GM23338 (cell line): ENCODE results near the gene DDX59. TPM values are rescaled to one million over a fixed set of nuclear protein-coding genes. Genes with fewer than 3 reads are reported as not detected.

Source experiments
- ATAC-seq: fragments of 200-7000 bp; cut with Tn5 transposase; 3 replicates; pipeline ENCODE4 v1.9.1; 2020
- DNase-seq: peaks from one replicate; pipeline ENCODE4 v3.0.0-alpha.2; 2015; ENCODE audit warnings: low spot score
- H2AFZ ChIP-seq: fragments of 200-600 bp; sonication (generic); 2 replicates; pipeline ENCODE4 v1.8.0; 2016; ENCODE audit warnings: antibody characterized with exemption, mild to moderate bottlenecking, moderate library complexity
- H3F3A ChIP-seq: fragments of 200-600 bp; sonication (generic); replicated peaks from 2 replicates; pipeline ENCODE4 v1.8.0; 2017; ENCODE audit warnings: antibody characterized with exemption, mixed run types, low read depth
- H3K27ac ChIP-seq: fragments of 200-600 bp; sonication (generic); 2 replicates; pipeline ENCODE4 v1.6.1; 2016; ENCODE audit warnings: low read depth
- H3K27me3 ChIP-seq: fragments of 200-600 bp; sonication (generic); 2 replicates; pipeline ENCODE4 v1.8.0; 2016; ENCODE audit warnings: mild to moderate bottlenecking, mixed run types, moderate library complexity; ENCODE audit not compliant: insufficient read depth
- H3K36me3 ChIP-seq: fragments of 200-600 bp; sonication (generic); 2 replicates; pipeline ENCODE4 v1.8.0; 2016; ENCODE audit warnings: mild to moderate bottlenecking; ENCODE audit not compliant: insufficient read depth
- H3K4me1 ChIP-seq: fragments of 200-600 bp; sonication (generic); 2 replicates; pipeline ENCODE4 v1.8.0; 2016; ENCODE audit warnings: mild to moderate bottlenecking, moderate library complexity; ENCODE audit not compliant: insufficient read depth
- H3K4me2 ChIP-seq: fragments of 200-600 bp; sonication (generic); 2 replicates; pipeline ENCODE4 v1.7.1; 2017; ENCODE audit warnings: mixed run types
- H3K4me3 ChIP-seq: fragments of 200-600 bp; sonication (generic); 2 replicates; pipeline ENCODE4 v1.6.1; 2016; ENCODE audit warnings: mixed run types
- H3K79me2 ChIP-seq: fragments of 200-600 bp; sonication (generic); replicated peaks from 2 replicates; pipeline ENCODE4 v1.8.0; 2017; ENCODE audit warnings: mild to moderate bottlenecking; ENCODE audit not compliant: insufficient read depth
- H3K9me2 ChIP-seq: fragments of 200-600 bp; sonication (generic); 2 replicates; pipeline ENCODE4 v1.8.0; 2017; ENCODE audit not compliant: insufficient read depth
- H4K20me1 ChIP-seq: fragments of 200-600 bp; sonication (generic); replicated peaks from 2 replicates; pipeline ENCODE4 v1.8.0; 2017; ENCODE audit warnings: mild to moderate bottlenecking; ENCODE audit not compliant: insufficient read depth
- H3K27ac Mint-ChIP-seq: 2 replicates; pipeline ENCODE4 v1.8.0; 2020; ENCODE audit warnings: inconsistent platforms, mild to moderate bottlenecking, moderate library complexity, mixed read lengths
- H3K27me3 Mint-ChIP-seq: 3 replicates; pipeline ENCODE4 v1.8.0; 2022; ENCODE audit warnings: low read depth, mild to moderate bottlenecking, moderate library complexity, mixed read lengths, inconsistent platforms; ENCODE audit not compliant: insufficient read depth, poor library complexity
- H3K36me3 Mint-ChIP-seq: 3 replicates; pipeline ENCODE4 v1.8.0; 2021; ENCODE audit warnings: low read depth, mild to moderate bottlenecking, inconsistent platforms, moderate library complexity, mixed read lengths
- H3K4me1 Mint-ChIP-seq: 3 replicates; pipeline ENCODE4 v1.8.0; 2020; ENCODE audit warnings: mild to moderate bottlenecking, inconsistent platforms, mixed read lengths
- H3K4me3 Mint-ChIP-seq: 3 replicates; pipeline ENCODE4 v1.8.0; 2021; ENCODE audit warnings: moderate library complexity, mild to moderate bottlenecking, inconsistent platforms, mixed read lengths
- H3K9me3 Mint-ChIP-seq: 3 replicates; pipeline ENCODE4 v1.8.0; 2020; ENCODE audit warnings: moderate library complexity, mild to moderate bottlenecking, inconsistent platforms, mixed read lengths
- POLR2AphosphoS5 ChIP-seq: IDR thresholded peaks from 2 replicates; pipeline ENCODE4 v1.6.1; 2016; ENCODE audit warnings: antibody characterized with exemption, low read depth
- ZNF114 ChIP-seq: fragments of 250-450 bp; sonication (Bioruptor Pico); IDR thresholded peaks from 2 replicates; pipeline ENCODE4 v1.5.0; 2020; ENCODE audit warnings: mild to moderate bottlenecking, moderate library complexity
- ZNF331 ChIP-seq: fragments of 250-450 bp; sonication (Bioruptor Pico); IDR thresholded peaks from 2 replicates; pipeline ENCODE4 v1.5.0; 2020; ENCODE audit warnings: low read depth, mild to moderate bottlenecking, moderate library complexity
- polyA plus RNA-seq: library from polyadenylated mRNA; unstranded; fragments of >200 nt; fragmentation: Nextera tagmentation; extraction: Ambion mirVana; gene quantifications from 2 replicates; pipeline ENCODE4 v1.2.1, GENCODE V29; 2016
- total RNA-seq: library from RNA; depleted of rRNA; stranded (reverse); fragments of >200 nt; shearing (Covaris generic); gene quantifications from 2 replicates; pipeline ENCODE4 v1.2.3, GENCODE V29; 2014
- TF ChIP-seq, protein P1 (sequence below): IDR thresholded peaks from 2 replicates; pipeline ENCODE4 v1.6.1; 2016; ENCODE audit warnings: antibody characterized with exemption
- TF ChIP-seq, protein P2 (sequence below), 2 experiments: fragments of 200-600 bp in 1 of 2; sonication (generic) in 1 of 2; conservative IDR thresholded peaks; 2 replicates each; pipeline versions ENCODE4 v1.5.1 to v1.6.1; 2016 to 2017; ENCODE audit warnings: antibody characterized with exemption in 2 of 2, low read depth in 2 of 2, mild to moderate bottlenecking in 2 of 2, moderate library complexity in 1 of 2
- TF ChIP-seq, protein P3 (sequence below): IDR thresholded peaks from one replicate; pipeline ENCODE4 v1.6.1; 2018; ENCODE audit warnings: antibody characterized with exemption; ENCODE audit not compliant: unreplicated experiment

Gene DDX59
- total and polyA plus RNA-seq, 2 experiments from 2014 or later: 14.7 to 15.7 TPM

DNA sequence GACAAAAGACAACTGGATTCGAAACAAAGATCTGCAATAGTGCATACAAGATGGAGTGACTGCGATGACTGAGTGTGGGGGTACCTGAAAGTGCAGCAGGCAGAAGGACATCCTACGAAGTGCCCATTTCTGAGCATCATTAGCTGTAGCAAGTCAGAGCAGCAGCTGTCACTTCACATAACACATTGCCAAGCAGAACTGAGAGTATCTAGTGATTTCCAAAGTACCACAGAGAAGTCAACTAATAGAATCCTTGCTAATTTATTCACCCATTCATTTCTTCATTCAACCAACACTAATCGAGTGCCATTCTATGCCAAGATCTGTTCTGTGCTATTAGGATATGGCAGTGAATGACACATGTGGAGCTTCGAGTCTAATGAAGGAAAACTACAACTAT, 37.4 kb upstream of the DDX59 start:
- peaks cover 3% of the 10 kb centered on the region for H3K27me3 Mint-ChIP-seq
- Histone ChIP-seq H3K4me1 (no peaks in the 10 kb centered on the region), H2AFZ (peak overlapping the region; percentile 56; the same call in 1 of the 2 replicates), H3K36me3 (no peaks in the 10 kb centered on the region), H3F3A (no peaks in the 10 kb centered on the region), H3K27me3 (no peaks in the 10 kb centered on the region), H3K27ac (no peak overlapping the region), H3K4me3 (no peak overlapping the region), H4K20me1 (no peaks in the 10 kb centered on the region), H3K9me2 (no peaks in the 10 kb centered on the region), H3K79me2 (no peaks in the 10 kb centered on the region), H3K4me2 (no peak overlapping the region)
- DNase-seq (no peak), ATAC-seq (no peak)
- H3K9me3 Mint-ChIP-seq: no peaks in the 10 kb centered on the region
- H3K36me3 Mint-ChIP-seq: no peaks in the 10 kb centered on the region
- no peak overlapping the region for H3K27ac Mint-ChIP-seq
- H3K4me1 Mint-ChIP-seq: no peaks in the 10 kb centered on the region
- TF ChIP-seq ZNF331 (CRISPR knock-in tag) (no peak), POLR2AphosphoS5 (no peak)
- TF ChIP-seq, protein P1, sequence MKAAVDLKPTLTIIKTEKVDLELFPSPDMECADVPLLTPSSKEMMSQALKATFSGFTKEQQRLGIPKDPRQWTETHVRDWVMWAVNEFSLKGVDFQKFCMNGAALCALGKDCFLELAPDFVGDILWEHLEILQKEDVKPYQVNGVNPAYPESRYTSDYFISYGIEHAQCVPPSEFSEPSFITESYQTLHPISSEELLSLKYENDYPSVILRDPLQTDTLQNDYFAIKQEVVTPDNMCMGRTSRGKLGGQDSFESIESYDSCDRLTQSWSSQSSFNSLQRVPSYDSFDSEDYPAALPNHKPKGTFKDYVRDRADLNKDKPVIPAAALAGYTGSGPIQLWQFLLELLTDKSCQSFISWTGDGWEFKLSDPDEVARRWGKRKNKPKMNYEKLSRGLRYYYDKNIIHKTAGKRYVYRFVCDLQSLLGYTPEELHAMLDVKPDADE: no peak
- TF ChIP-seq, protein P2, sequence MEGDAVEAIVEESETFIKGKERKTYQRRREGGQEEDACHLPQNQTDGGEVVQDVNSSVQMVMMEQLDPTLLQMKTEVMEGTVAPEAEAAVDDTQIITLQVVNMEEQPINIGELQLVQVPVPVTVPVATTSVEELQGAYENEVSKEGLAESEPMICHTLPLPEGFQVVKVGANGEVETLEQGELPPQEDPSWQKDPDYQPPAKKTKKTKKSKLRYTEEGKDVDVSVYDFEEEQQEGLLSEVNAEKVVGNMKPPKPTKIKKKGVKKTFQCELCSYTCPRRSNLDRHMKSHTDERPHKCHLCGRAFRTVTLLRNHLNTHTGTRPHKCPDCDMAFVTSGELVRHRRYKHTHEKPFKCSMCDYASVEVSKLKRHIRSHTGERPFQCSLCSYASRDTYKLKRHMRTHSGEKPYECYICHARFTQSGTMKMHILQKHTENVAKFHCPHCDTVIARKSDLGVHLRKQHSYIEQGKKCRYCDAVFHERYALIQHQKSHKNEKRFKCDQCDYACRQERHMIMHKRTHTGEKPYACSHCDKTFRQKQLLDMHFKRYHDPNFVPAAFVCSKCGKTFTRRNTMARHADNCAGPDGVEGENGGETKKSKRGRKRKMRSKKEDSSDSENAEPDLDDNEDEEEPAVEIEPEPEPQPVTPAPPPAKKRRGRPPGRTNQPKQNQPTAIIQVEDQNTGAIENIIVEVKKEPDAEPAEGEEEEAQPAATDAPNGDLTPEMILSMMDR (conservative IDR thresholded peaks at IDR 0.05; ENCODE audit: low read depth in 2 of 2): no peak
- H3K4me3 Mint-ChIP-seq: no peak overlapping the region

DNA sequence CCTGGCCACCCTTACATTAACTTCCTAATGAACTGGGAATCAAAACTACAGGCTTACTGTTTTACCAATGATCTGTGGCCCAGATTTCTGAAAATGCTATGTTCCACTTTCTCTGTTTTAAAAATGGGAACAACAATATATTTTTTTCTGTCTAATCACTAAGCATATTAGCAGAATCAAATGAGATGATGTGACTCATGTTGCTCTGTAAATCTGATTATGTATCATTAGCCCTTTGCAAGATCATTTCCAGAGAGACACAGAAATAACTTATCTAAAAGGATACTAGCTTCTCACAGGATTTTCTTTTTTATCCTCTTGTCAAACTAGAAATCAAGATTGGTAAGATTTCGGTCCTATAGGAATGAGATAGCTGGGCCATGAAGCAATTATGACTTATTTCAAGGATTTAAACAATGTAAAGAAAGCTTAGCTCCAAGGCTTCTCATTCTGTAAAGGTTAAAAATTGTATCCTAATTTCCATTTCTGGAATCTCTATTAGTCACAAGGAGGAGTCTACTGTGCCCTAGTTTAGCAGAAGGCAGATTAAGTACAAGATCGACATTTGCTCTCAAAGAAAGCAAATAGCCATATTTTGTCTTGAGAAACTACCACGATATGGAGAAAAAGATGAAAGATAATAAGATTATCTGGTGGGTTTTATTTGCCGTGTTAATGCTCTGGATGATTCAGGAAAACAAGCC, 36.6 kb upstream of the DDX59 start:
- no peaks in the 10 kb centered on the region for H3K36me3 Mint-ChIP-seq
- H3K4me3 Mint-ChIP-seq: no peak overlapping the region
- no peak overlapping the region for H3K4me2 ChIP-seq
- DNase-seq: no peak
- H3K9me2 ChIP-seq: no peaks in the 10 kb centered on the region
- H3K36me3 ChIP-seq: no peaks in the 10 kb centered on the region
- H3K27ac Mint-ChIP-seq: no peak overlapping the region
- H3K27ac ChIP-seq: no peak overlapping the region
- no peaks in the 10 kb centered on the region for H3F3A ChIP-seq
- no peak overlapping the region; the same call in 1 of the 2 replicates for H2AFZ ChIP-seq
- no peaks in the 10 kb centered on the region for H4K20me1 ChIP-seq
- no peaks in the 10 kb centered on the region for H3K4me1 Mint-ChIP-seq
- H3K9me3 Mint-ChIP-seq: no peaks in the 10 kb centered on the region
- H3K4me3 ChIP-seq: no peak overlapping the region
- H3K79me2 ChIP-seq: no peaks in the 10 kb centered on the region
- no peak for ATAC-seq
- H3K27me3 ChIP-seq: no peaks in the 10 kb centered on the region
- H3K27me3 Mint-ChIP-seq: peaks cover 3% of the 10 kb centered on the region
- H3K4me1 ChIP-seq: no peaks in the 10 kb centered on the region
- TF ChIP-seq ZNF114 (CRISPR knock-in tag): no peak
- TF ChIP-seq, protein P3, sequence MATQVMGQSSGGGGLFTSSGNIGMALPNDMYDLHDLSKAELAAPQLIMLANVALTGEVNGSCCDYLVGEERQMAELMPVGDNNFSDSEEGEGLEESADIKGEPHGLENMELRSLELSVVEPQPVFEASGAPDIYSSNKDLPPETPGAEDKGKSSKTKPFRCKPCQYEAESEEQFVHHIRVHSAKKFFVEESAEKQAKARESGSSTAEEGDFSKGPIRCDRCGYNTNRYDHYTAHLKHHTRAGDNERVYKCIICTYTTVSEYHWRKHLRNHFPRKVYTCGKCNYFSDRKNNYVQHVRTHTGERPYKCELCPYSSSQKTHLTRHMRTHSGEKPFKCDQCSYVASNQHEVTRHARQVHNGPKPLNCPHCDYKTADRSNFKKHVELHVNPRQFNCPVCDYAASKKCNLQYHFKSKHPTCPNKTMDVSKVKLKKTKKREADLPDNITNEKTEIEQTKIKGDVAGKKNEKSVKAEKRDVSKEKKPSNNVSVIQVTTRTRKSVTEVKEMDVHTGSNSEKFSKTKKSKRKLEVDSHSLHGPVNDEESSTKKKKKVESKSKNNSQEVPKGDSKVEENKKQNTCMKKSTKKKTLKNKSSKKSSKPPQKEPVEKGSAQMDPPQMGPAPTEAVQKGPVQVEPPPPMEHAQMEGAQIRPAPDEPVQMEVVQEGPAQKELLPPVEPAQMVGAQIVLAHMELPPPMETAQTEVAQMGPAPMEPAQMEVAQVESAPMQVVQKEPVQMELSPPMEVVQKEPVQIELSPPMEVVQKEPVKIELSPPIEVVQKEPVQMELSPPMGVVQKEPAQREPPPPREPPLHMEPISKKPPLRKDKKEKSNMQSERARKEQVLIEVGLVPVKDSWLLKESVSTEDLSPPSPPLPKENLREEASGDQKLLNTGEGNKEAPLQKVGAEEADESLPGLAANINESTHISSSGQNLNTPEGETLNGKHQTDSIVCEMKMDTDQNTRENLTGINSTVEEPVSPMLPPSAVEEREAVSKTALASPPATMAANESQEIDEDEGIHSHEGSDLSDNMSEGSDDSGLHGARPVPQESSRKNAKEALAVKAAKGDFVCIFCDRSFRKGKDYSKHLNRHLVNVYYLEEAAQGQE: no peak
- TF ChIP-seq, protein P2 (conservative IDR thresholded peaks at IDR 0.05; ENCODE audit: low read depth in 2 of 2): no peak
